Raji (cell line): ENCODE results near the gene CTNNA1.

ENCODE experiments used
- POLR2A ChIP-seq: IDR thresholded peaks from 2 replicates; pipeline ENCODE4 v1.6.1; 2011; ENCODE audit warnings: low read depth, low read length, control low read depth; ENCODE audit not compliant: insufficient read depth

CTNNA1 gene

GRCh38 chr5:138884554-138884953, 131.3 kb downstream of the CTNNA1 start:
- TF ChIP-seq POLR2A: no peak

- no peak for TF ChIP-seq POLR2A
Observed at GRCh38 chr5:138889994-138890393, 136.8 kb downstream of the CTNNA1 start.

- no peak for TF ChIP-seq POLR2A
Observed at GRCh38 chr5:138890644-138891043, 137.4 kb downstream of the CTNNA1 start.

- no peak for TF ChIP-seq POLR2A
Observed at GRCh38 chr5:138895918-138896317, 142.7 kb downstream of the CTNNA1 start.

- no peak for TF ChIP-seq POLR2A
Observed at GRCh38 chr5:138898299-138898698, 145.1 kb downstream of the CTNNA1 start.

GRCh38 chr5:138898742-138899141, 145.5 kb downstream of the CTNNA1 start:
- TF ChIP-seq POLR2A: no peak

- TF ChIP-seq POLR2A: no peak
Observed at GRCh38 chr5:138900281-138900965, 147.2 kb downstream of the CTNNA1 start.

- no peak for TF ChIP-seq POLR2A
Observed at GRCh38 chr5:138901716-138902115, 148.5 kb downstream of the CTNNA1 start.

GRCh38 chr5:138903130-138903775, 150.0 kb downstream of the CTNNA1 start:
- no peak for TF ChIP-seq POLR2A

- TF ChIP-seq POLR2A: no peak
Observed at GRCh38 chr5:138905541-138905940, 152.3 kb downstream of the CTNNA1 start.

GRCh38 chr5:138909734-138910133, 156.5 kb downstream of the CTNNA1 start:
- TF ChIP-seq POLR2A: no peak

GRCh38 chr5:138910546-138911185, 157.4 kb downstream of the CTNNA1 start:
- no peak for TF ChIP-seq POLR2A

GRCh38 chr5:138911441-138911840, 158.2 kb downstream of the CTNNA1 start:
- no peak for TF ChIP-seq POLR2A

GRCh38 chr5:138912093-138912492, 158.9 kb downstream of the CTNNA1 start:
- TF ChIP-seq POLR2A: no peak

- no peak for TF ChIP-seq POLR2A
Observed at GRCh38 chr5:138913773-138914172, 160.5 kb downstream of the CTNNA1 start.

GRCh38 chr5:138914338-138914737, 161.1 kb downstream of the CTNNA1 start:
- TF ChIP-seq POLR2A: no peak
